AG04449 (cell line): Measurements from ENCODE around the gene CDK19.
"Not testable (repeated sequence)": the region's sequence is repeated elsewhere in the genome, so short reads cannot be mapped to it uniquely, and the experiment has no call there.

Experiments
- CTCF ChIA-PET: fragments of 350-600 bp; formaldehyde crosslinking; extraction: SDS; loops from one replicate; lab custom pipeline; 2021; ENCODE audit warnings: antibody characterized with exemption; lab: Yijun Ruan, JAX
- POLR2A ChIA-PET: fragments of 400-600, 350-600 bp; formaldehyde crosslinking; extraction: SDS; loops from one replicate; lab custom pipeline; 2020; ENCODE audit warnings: antibody characterized with exemption, inconsistent platforms; lab: Yijun Ruan, JAX
- DNase-seq: peaks from one replicate; pipeline ENCODE4 v3.0.0-alpha.2; 2010; ENCODE audit warnings: low read depth, low spot score
- H3K4me3 ChIP-seq: 2 replicates; pipeline ENCODE4 v1.5.1; 2011; ENCODE audit warnings: low read depth, mild to moderate bottlenecking, control low read depth, low read length
- TF ChIP-seq, protein P1 (sequence below): IDR thresholded peaks from one replicate; pipeline ENCODE4 v1.5.1; 2011; ENCODE audit warnings: mild to moderate bottlenecking, moderate library complexity, low read length, control low read depth, inconsistent platforms; ENCODE audit not compliant: insufficient read depth; ENCODE audit errors: missing control alignments

Gene CDK19

DNA sequence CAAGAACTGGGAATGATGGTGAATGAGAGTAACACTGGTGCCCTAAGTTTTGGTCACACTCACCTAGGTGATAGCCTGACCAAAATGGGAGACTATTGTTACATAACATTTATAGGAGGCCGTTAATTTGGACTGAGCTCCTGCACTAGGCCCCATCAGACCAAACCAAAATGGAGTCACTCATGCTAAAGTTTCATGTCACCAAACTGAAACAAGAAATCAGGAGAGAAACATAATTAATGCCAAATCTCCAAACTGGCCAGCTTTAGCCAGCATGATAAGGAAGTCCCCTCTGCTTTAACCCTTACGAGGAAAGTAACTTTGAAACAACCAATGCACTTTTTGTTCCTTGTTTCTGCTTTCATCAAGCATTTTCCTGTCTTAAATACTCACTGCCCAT, 227.9 kb downstream of the CDK19 start:
- POLR2A ChIA-PET: no interaction called here
- H3K4me3 ChIP-seq: no peak overlapping the region
- TF ChIP-seq, protein P1, sequence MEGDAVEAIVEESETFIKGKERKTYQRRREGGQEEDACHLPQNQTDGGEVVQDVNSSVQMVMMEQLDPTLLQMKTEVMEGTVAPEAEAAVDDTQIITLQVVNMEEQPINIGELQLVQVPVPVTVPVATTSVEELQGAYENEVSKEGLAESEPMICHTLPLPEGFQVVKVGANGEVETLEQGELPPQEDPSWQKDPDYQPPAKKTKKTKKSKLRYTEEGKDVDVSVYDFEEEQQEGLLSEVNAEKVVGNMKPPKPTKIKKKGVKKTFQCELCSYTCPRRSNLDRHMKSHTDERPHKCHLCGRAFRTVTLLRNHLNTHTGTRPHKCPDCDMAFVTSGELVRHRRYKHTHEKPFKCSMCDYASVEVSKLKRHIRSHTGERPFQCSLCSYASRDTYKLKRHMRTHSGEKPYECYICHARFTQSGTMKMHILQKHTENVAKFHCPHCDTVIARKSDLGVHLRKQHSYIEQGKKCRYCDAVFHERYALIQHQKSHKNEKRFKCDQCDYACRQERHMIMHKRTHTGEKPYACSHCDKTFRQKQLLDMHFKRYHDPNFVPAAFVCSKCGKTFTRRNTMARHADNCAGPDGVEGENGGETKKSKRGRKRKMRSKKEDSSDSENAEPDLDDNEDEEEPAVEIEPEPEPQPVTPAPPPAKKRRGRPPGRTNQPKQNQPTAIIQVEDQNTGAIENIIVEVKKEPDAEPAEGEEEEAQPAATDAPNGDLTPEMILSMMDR: no peak
- CTCF ChIA-PET: no interaction called here
- DNase-seq: no peak

- no peak overlapping the region for H3K4me3 ChIP-seq
- CTCF ChIA-PET: no interaction called here
- POLR2A ChIA-PET: no interaction called here
Observed at GRCh38 chr6:110581679-110582078, 233.6 kb downstream of the CDK19 start.

GRCh38 chr6:110577596-110578167, 237.6 kb downstream of the CDK19 start:
- POLR2A ChIA-PET, H3K4me3 ChIP-seq, CTCF ChIA-PET, DNase-seq: not testable (repeated sequence)

More at GRCh38 chr6:110581679-110582078, 233.6 kb downstream of the CDK19 start:
- TF ChIP-seq, protein P1: no peak
- DNase-seq: no peak

DNA sequence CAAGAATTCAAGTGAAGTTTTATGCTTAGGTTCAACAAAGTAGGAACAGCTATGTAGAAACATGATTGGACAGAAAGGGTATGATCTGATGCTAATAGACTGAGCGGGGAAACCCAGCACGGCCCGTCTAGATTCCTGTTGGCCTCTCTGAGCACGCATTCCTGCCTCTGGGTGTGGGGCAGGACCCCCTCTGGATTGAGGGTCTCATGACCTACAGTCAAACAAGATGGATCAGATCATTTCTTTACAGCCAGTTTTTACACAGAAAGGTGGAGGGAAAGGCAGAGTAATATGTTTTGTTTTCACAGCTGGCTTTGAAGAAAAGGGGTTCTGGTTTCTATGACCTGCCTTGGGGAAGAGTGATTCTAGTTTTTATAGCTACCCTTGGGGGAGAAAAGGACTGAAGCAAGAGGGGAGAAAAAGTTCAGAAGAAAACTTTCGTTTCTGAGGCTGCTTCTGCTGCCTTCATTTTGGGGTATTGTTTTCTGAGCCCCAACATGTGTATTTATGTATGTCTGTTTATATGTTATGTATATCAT, 239.3 kb downstream of the CDK19 start:
- TF ChIP-seq, protein P1: no peak
- no peak overlapping the region for H3K4me3 ChIP-seq
- ChIA-PET POLR2A (no interaction called here), CTCF (interaction anchor here (1.2 kb wide), 1 partner anchor 34 kb away, joined by 3 read pairs; no protein-coding TSS in a partner anchor)
- no peak for DNase-seq

DNA sequence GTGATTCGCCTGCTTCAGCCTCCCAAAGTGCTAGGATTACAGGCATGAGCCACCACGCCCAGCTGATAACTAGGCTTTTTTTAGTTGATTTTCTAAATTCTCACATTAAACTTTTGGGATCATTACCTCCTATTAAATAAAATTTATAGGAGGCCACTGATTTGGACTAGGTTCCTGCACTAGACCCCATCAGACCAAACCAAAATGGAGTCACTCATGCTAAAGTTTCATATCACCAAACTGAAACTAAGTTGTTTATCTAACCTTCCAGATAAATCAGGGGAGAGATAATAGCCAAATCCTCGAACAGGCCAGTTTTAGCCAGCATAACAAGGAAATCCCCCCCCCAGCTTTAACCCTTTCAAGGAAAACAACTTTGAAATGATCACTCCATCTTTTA, 240.5 kb downstream of the CDK19 start:
- TF ChIP-seq, protein P1: no peak
- POLR2A ChIA-PET: no interaction called here

GRCh38 chr6:110573537-110573936, 241.7 kb downstream of the CDK19 start:
- no peak overlapping the region for H3K4me3 ChIP-seq
- TF ChIP-seq, protein P1: no peak
- ChIA-PET POLR2A (no interaction called here), CTCF (no interaction called here)
- DNase-seq: no peak

More for the DNA sequence above, 240.5 kb downstream of the CDK19 start:
- H3K4me3 ChIP-seq: no peak overlapping the region
- CTCF ChIA-PET: interaction anchor here (1.2 kb wide), 1 partner anchor 32 kb away, joined by 3 read pairs; no protein-coding TSS in a partner anchor
- no peak for DNase-seq

- DNase-seq: no peak
- ChIA-PET POLR2A (no interaction called here), CTCF (no interaction called here)
- H3K4me3 ChIP-seq: no peak overlapping the region
- TF ChIP-seq, protein P1: no peak
Observed at GRCh38 chr6:110573136-110573535, 242.1 kb downstream of the CDK19 start.
